ENCODE data around the gene RNASE13. TPM values are rescaled to one million over a fixed set of nuclear protein-coding genes. Genes with fewer than 3 reads are reported as not detected.

Gene RNASE13
- not detected in 2 replicates for total RNA-seq

GRCh38 chr14:21034707-21035106, at the start of gene RNASE13:
Gene RNASE13 (minus strand): TSS chr14:21034807. CDS start chr14:21034288, 519 bp downstream.

GRCh38 chr14:21070083-21070609, 35.5 kb upstream of the RNASE13 start, which contains the start of gene ARHGEF40:
Gene ARHGEF40 (plus strand): TSS chr14:21070304. CDS start chr14:21070397, 93 bp downstream.

GRCh38 chr14:21057803-21058675, 23.4 kb upstream of the RNASE13 start, which contains the start of gene RNASE8:
Gene RNASE8 (plus strand): TSS chr14:21057822. CDS start chr14:21057893, 71 bp downstream.

GRCh38 chr14:21041676-21042433, 7.2 kb upstream of the RNASE13 start, which contains the start of gene RNASE7:
Gene RNASE7 (plus strand): TSS chr14:21042362. CDS start chr14:21042993, 631 bp downstream.

GRCh38 chr14:21029917-21030316, 4.7 kb downstream of the RNASE13 start, which contains the start of gene TPPP2:
Gene TPPP2 (plus strand): TSS chr14:21030217. CDS start chr14:21030582, 365 bp downstream.

GRCh38 chr14:21024585-21025370, 9.8 kb downstream of the RNASE13 start, which contains the start of gene NDRG2:
Gene NDRG2 (minus strand): TSS chr14:21025061. CDS start chr14:21023315, 1,746 bp downstream.

GRCh38 chr14:20998674-20999366, 35.8 kb downstream of the RNASE13 start, which contains the start of gene SLC39A2:
Gene SLC39A2 (plus strand): TSS chr14:20999293. CDS start chr14:20999447, 154 bp downstream.

GRCh38 chr14:20989787-20990600, 44.6 kb downstream of the RNASE13 start, which contains the start of gene METTL17:
Gene METTL17 (plus strand): TSS chr14:20989980. CDS start chr14:20990003, 23 bp downstream.

Other genes with a start within 250 kb of the RNASE13 start
- not detected in 2 replicates for gene RNASE1, start 232.0 kb downstream of the RNASE13 start, total RNA-seq
- gene RNASE3, start 143.4 kb downstream of the RNASE13 start, total RNA-seq = not detected in 2 replicates
- gene RNASE2, start 79.3 kb downstream of the RNASE13 start, total RNA-seq = not detected in 2 replicates
- 38.4 and 42.4 TPM in 2 replicates for gene METTL17, start 44.8 kb downstream of the RNASE13 start, total RNA-seq
- gene SLC39A2, start 35.5 kb downstream of the RNASE13 start, total RNA-seq = 0.12 and 0.16 TPM in 2 replicates
- 0.81 and 1.5 TPM in 2 replicates for gene NDRG2, start 9.7 kb downstream of the RNASE13 start, total RNA-seq
- not detected in 2 replicates for gene TPPP2, start 4.6 kb downstream of the RNASE13 start, total RNA-seq
- gene RNASE7, start 7.6 kb upstream of the RNASE13 start, total RNA-seq = not detected in 2 replicates
- not detected in 2 replicates for gene RNASE8, start 23.0 kb upstream of the RNASE13 start, total RNA-seq
- gene ARHGEF40, start 35.5 kb upstream of the RNASE13 start, total RNA-seq = 72.0 and 87.1 TPM in 2 replicates
- 11.8 and 17.2 TPM in 2 replicates for gene ZNF219, start 63.8 kb upstream of the RNASE13 start, total RNA-seq
- not detected in 2 replicates for gene TMEM253, start 66.3 kb upstream of the RNASE13 start, total RNA-seq
- not detected in 2 replicates for gene OR5AU1, start 121.3 kb upstream of the RNASE13 start, total RNA-seq
- gene HNRNPC, start 234.6 kb upstream of the RNASE13 start, total RNA-seq = 441 and 460 TPM in 2 replicates
- not detected in 2 replicates for gene RPGRIP1, start 245.3 kb upstream of the RNASE13 start, total RNA-seq

All from hair follicle dermal papilla cell (primary cell).